GM12875 (cell line): ENCODE data around the gene MDGA2.

Experiments used
- H3K4me3 ChIP-seq: one replicate; pipeline ENCODE4 v1.5.1; 2011; ENCODE audit warnings: low read depth, low read length, control low read depth
- TF ChIP-seq, protein P1 (sequence below): IDR thresholded peaks from 2 replicates; pipeline ENCODE4 v1.5.1; 2011; ENCODE audit warnings: low read depth, mild to moderate bottlenecking, control low read depth, inconsistent platforms, low read length, moderate library complexity, borderline replicate concordance; ENCODE audit not compliant: insufficient read depth

Gene MDGA2

DNA sequence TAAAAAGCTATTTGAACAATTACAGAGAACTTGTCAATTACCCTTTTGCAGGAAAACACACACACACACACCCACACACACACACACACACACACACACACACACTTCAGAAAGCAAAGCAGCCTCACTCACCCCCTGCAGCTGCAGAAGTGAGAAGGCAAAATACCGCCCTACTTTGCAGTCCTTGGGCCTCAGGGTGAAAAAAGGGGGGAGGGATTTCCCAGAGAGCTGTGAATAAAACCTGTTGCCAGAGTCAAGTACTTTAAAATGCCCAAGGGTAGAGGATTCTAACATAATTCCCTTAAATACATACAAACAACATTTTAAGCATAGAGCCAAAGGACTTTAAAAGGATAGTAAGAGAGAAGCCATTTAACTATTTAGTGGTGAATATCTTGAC, 285.9 kb downstream of the MDGA2 start:
- TF ChIP-seq, protein P1, sequence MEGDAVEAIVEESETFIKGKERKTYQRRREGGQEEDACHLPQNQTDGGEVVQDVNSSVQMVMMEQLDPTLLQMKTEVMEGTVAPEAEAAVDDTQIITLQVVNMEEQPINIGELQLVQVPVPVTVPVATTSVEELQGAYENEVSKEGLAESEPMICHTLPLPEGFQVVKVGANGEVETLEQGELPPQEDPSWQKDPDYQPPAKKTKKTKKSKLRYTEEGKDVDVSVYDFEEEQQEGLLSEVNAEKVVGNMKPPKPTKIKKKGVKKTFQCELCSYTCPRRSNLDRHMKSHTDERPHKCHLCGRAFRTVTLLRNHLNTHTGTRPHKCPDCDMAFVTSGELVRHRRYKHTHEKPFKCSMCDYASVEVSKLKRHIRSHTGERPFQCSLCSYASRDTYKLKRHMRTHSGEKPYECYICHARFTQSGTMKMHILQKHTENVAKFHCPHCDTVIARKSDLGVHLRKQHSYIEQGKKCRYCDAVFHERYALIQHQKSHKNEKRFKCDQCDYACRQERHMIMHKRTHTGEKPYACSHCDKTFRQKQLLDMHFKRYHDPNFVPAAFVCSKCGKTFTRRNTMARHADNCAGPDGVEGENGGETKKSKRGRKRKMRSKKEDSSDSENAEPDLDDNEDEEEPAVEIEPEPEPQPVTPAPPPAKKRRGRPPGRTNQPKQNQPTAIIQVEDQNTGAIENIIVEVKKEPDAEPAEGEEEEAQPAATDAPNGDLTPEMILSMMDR, result no peak
- no peak overlapping the region for H3K4me3 ChIP-seq

DNA sequence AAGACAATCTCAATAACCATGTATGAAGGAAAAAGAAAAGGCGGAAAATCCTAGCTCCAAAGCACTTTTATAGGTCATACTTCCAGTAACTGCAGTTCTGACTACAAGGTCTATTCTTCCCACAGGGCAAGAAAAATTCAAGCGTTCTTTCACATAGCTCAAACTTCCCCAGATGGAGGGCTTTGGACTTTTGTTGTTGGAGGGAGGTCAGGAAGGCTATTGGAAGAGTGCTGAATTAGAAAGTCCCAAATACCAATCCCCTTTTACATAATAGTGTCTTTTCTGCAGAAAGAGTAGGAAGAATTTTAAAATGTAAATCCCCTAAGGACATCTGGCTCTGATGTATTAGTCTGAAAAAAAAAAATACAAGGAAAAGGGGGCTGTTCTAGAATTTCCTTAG, 309.4 kb downstream of the MDGA2 start:
- TF ChIP-seq, protein P1, result no peak
- no peak overlapping the region for H3K4me3 ChIP-seq

DNA sequence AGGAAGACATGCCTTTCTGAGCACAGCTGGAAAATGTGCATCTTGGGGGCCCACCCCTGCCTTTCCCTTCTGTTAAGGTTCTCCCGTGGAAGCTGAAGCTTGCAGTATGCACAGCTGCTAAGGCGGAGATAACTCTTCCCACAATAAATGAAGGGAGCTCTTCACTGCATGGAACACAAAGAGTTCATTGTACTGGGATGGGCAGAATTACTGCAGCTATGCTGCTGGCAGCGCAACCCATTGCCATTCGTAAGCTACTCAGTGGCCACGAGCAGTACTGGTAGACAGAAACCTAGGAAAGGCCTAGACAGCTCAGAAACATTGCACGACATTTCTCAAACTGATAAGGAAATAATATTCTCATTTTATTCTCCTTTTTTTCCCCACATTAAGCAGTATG, 310.2 kb downstream of the MDGA2 start:
- no peak overlapping the region for H3K4me3 ChIP-seq
- TF ChIP-seq, protein P1, result no peak

DNA sequence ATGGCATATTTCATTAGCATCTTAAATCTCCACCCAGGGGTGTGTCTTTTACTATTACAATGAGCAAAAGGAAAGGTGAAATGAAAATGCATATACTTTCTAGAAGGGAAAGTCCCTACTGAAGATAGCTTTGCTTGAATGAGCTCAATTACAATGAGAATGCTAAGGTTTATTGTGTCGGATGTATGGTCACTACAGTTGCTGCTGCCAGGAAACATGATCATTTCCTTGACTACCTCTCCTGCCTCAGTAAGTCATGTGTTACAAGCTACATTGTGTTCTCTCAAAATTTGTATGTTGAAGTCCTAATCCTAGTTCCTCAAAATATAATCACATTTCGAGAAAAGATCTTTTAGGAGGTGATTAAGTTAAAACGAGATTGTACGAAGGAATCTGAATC, 322.2 kb downstream of the MDGA2 start:
- TF ChIP-seq, protein P1, result no peak
- no peak overlapping the region for H3K4me3 ChIP-seq

DNA sequence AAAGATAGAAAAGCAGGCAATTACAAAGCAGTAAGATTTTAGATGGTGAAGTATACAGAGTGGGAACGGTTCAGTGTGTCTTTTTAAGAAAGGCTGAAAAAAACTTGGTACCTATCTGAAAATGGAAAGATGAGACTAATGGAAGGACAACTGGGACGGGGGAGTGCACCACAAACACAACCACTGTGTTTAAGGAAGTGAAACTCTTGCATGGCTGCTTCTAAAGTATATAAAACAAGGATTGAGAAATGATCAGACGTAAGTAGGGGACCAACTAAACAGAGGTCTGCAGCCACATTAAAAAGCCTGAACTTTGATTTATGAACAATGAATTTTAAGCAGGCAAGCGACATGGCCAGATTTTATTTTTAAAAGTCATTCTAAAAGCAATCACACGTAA, 328.6 kb downstream of the MDGA2 start:
- no peak overlapping the region for H3K4me3 ChIP-seq
- TF ChIP-seq, protein P1, result no peak

DNA sequence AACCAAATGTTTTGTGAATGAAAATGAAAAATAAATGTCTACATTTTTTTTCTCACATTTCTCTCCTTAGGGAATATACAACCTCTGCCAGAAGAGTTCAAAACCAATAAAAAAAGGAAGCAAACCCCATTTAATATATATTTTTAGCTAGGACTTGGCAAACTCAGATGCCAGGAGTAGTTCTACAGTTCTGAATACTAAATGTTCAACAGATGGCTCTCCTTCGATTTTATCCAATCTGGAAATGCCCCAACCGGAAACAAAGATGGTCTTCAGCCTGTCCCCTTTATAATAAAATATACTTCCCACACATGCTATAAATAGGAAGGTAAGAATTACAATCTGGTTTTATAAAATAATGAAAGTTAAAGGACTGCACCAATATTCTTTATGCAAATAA, 330.4 kb downstream of the MDGA2 start:
- TF ChIP-seq, protein P1, result no peak
- no peak overlapping the region for H3K4me3 ChIP-seq

DNA sequence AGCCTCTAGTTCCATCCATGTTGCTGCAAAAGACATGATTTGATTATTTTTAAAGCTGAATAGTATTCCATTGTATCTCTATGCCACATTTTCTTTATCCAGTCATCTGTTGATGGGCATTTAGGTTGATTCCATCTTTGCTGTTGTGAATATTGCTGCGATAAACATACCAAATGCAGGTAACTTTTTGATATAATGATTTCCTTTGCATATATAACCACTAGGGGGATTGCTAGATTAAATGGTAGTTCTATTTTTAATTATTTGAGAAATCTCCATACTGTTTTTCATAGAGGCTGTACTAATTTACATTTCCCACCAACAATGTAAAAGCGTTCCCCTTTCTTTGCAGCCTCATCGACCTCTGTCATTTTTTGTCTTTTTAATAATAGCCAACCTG, 342.5 kb downstream of the MDGA2 start:
- H3K4me3 ChIP-seq, result no peak overlapping the region

More for the DNA sequence above, 342.5 kb downstream of the MDGA2 start:
- TF ChIP-seq, protein P1, result no peak
